Measurements from ENCODE around the gene WDR55. TPM values are rescaled to one million over a fixed set of nuclear protein-coding genes. Genes with fewer than 3 reads are reported as not detected.

WDR55 gene
- total and polyA plus RNA-seq, 8 donors, result 13.8 to 51.0 (median 25.0) TPM

GRCh38 chr5:140631831-140632365 is 32.8 kb upstream of the WDR55 start:
- intact Hi-C loops (cut with DNase I; ENCODE audit: low total_unique reads), result loop anchor here (5.0 kb wide), 1 partner anchor 65 kb away; no protein-coding TSS in a partner anchor
- WGBS, 5 donors, result 6 to 26% (median 10%) methylated on average over 19 to 36 of the region's 36 CpGs
- Histone ChIP-seq H3K27ac (peak overlapping the region; percentile 27 to 86 (median 73)), H3K4me3 (peak overlapping the region; percentile 54 to 63 (median 58)), H3K27me3 (no peaks in the 10 kb centered on the region), H3K4me1 (peaks cover 7 to 38% (median 20%) of the 10 kb centered on the region in 4 donors), H3K9me3 (no peaks in the 10 kb centered on the region), H3K36me3 (no peaks in the 10 kb centered on the region)
- TF ChIP-seq EP300 (IDR thresholded peaks at IDR 0.05) (no peak), CTCF (IDR thresholded peaks at IDR 0.05) (no peak)
- peak in 1 of 2 donors; percentile 73 for DNase-seq

GRCh38 chr5:140632366-140633020 is 32.2 kb upstream of the WDR55 start:
- 0 to 2% (median 0%) methylated on average over 13 to 51 of the region's 51 CpGs for WGBS, 5 donors
- Histone ChIP-seq H3K36me3 (no peaks in the 10 kb centered on the region), H3K4me1 (peaks cover 7 to 38% (median 20%) of the 10 kb centered on the region in 4 donors), H3K27ac (peak overlapping the region; percentile 27 to 86 (median 73)), H3K27me3 (no peaks in the 10 kb centered on the region), H3K4me3 (peak overlapping the region; percentile 54 to 63 (median 58)), H3K9me3 (no peaks in the 10 kb centered on the region)
- intact Hi-C loops (cut with DNase I; ENCODE audit: low total_unique reads), result loop anchor here (5.0 kb wide), 1 partner anchor 65 kb away; no protein-coding TSS in a partner anchor
- peak; percentile 58 to 73 for DNase-seq
- no peak for TF ChIP-seq EP300 (IDR thresholded peaks at IDR 0.05)
- TF ChIP-seq POLR2AphosphoS5 (IDR thresholded peaks at IDR 0.05), result peak in 2 of 3 donors; percentile 25 to 36
- no peak for TF ChIP-seq CTCF (IDR thresholded peaks at IDR 0.05)
- no peak for TF ChIP-seq POLR2A (IDR thresholded peaks at IDR 0.05)

DNA sequence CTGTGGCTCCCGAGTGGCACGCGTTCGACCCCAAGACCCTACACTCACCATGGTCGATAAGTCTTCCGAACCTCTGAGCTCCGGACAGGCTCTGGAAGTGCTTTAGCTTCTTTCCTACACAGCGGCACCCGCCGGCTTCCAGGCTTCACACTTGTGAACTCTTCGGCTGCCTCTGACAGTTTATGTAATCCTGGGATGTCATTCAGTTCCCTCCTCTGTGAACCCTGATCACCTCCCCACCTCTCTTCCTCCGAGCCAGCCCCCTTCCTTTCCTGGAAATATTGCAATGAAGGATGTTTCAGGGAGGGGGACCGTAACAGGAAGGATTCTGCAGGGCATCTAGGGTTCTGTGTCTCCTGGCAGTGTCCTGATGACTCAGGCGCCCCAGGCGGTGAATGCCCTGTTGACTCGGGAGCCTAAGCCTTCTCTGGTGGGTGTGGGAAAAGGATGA is 31.7 kb upstream of the WDR55 start, which contains the start of gene CD14:
CD14 (minus strand) TSS at position 155 of the 451 bp plus-strand sequence; CDS start at position 51, 104 bp downstream.
- DNase-seq, result peak in 1 of 2 donors; percentile 47
- WGBS, 5 donors, result 10 to 14% (median 11%) methylated on average over 15 to 16 of the region's 16 CpGs
- peaks cover 7 to 42% (median 20%) of the 10 kb centered on the region in 4 donors for H3K4me1 ChIP-seq
- no peaks in the 10 kb centered on the region for H3K27me3 ChIP-seq
- H3K9me3 ChIP-seq, result no peaks in the 10 kb centered on the region
- no peaks in the 10 kb centered on the region for H3K36me3 ChIP-seq
- no peak for TF ChIP-seq EP300 (IDR thresholded peaks at IDR 0.05)
- TF ChIP-seq POLR2AphosphoS5 (IDR thresholded peaks at IDR 0.05), result peak in 1 of 3 donors; percentile 2
- no peak for TF ChIP-seq CTCF (IDR thresholded peaks at IDR 0.05)
- TF ChIP-seq POLR2A (IDR thresholded peaks at IDR 0.05), result no peak
- intact Hi-C loops (cut with DNase I; ENCODE audit: low total_unique reads), result loop anchor here (5.0 kb wide), 1 partner anchor 66 kb away; no protein-coding TSS in a partner anchor
- H3K4me3 ChIP-seq, result peak within 1 kb of the TSS; percentile 54 to 63 (median 58)
- peak within 1 kb of the TSS; percentile 27 to 86 (median 73) for H3K27ac ChIP-seq

DNA sequence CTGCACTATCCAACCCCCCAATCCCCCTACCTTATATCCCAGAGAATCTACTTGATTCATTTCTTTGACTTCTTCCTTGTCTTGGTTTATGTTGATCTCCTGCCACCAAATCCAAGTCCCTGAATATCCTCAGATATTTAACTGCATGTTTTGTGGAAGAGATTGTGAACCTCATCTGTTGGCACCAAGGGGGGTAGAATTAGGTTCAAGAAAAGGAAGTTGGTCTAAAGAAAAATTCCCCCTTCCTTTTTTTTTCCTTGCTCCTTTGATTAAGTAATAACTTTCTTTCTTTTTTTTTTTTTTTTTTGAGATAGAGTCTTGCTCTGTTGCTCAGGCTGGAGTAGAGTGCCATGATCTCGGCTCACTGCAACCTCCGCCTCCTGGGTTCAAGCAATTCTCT is 31.2 kb upstream of the WDR55 start:
- H3K27ac ChIP-seq, result peak overlapping the region in 4 of 5 donors; percentile 70 to 86 (median 78)
- H3K27me3 ChIP-seq, result no peaks in the 10 kb centered on the region
- peak overlapping the region; percentile 54 to 63 (median 58) for H3K4me3 ChIP-seq
- no peaks in the 10 kb centered on the region for H3K36me3 ChIP-seq
- DNase-seq, result no peak
- 84 to 100% (median 95%) methylated on average over 2 of the region's 2 CpGs for WGBS, 5 donors
- intact Hi-C loops (cut with DNase I; ENCODE audit: low total_unique reads), result loop anchor here (5.0 kb wide), 1 partner anchor 66 kb away; no protein-coding TSS in a partner anchor
- H3K9me3 ChIP-seq, result no peaks in the 10 kb centered on the region
- no peak for TF ChIP-seq EP300 (IDR thresholded peaks at IDR 0.05)
- TF ChIP-seq CTCF (IDR thresholded peaks at IDR 0.05), result no peak
- TF ChIP-seq POLR2A (IDR thresholded peaks at IDR 0.05), result no peak
- no peak for TF ChIP-seq POLR2AphosphoS5 (IDR thresholded peaks at IDR 0.05)
- peaks cover 7 to 47% (median 24%) of the 10 kb centered on the region in 4 donors for H3K4me1 ChIP-seq

All from stomach (tissue), 9 donors.